Nephron (organoid): ENCODE data around the gene AK1.

Experiments used
- H3K27ac Mint-ChIP-seq, 3 experiments: 2 replicates each; pipeline ENCODE4 v1.8.0; 2020; ENCODE audit warnings: mixed read lengths in 3 of 3, mild to moderate bottlenecking in 2 of 3, moderate library complexity in 1 of 3
- H3K27me3 Mint-ChIP-seq: 2 replicates; pipeline ENCODE4 v1.8.0; 2021; ENCODE audit warnings: low read depth, mild to moderate bottlenecking, moderate library complexity, mixed read lengths
- H3K36me3 Mint-ChIP-seq: 2 replicates; pipeline ENCODE4 v1.8.0; 2020; ENCODE audit warnings: low read depth, mixed read lengths
- H3K4me1 Mint-ChIP-seq: 2 replicates; pipeline ENCODE4 v1.8.0; 2020; ENCODE audit warnings: mixed read lengths
- H3K4me3 Mint-ChIP-seq, 3 experiments: 2 replicates each; pipeline ENCODE4 v1.8.0; 2020; ENCODE audit warnings: mild to moderate bottlenecking in 3 of 3, mixed read lengths in 3 of 3, moderate library complexity in 2 of 3
- H3K9me3 Mint-ChIP-seq: 2 replicates; pipeline ENCODE4 v1.8.0; 2020; ENCODE audit warnings: mixed read lengths
- CTCF ChIP-seq, 3 experiments: fragments of 200-600 bp; sonication (generic); IDR thresholded peaks; one replicate each; pipeline ENCODE4 v1.5.0; 2021; ENCODE audit warnings: antibody characterized with exemption in 3 of 3; ENCODE audit not compliant: unreplicated experiment in 3 of 3

AK1 gene

GRCh38 chr9:127874301-127875221, 2.9 kb downstream of the AK1 start:
- Mint-ChIP-seq H3K27me3 (no peaks in the 10 kb centered on the region), H3K4me3 (peak overlapping the region; percentile 73 to 85 (median 82)), H3K36me3 (peaks cover 8% of the 10 kb centered on the region), H3K9me3 (no peaks in the 10 kb centered on the region), H3K27ac (peak overlapping the region in 2 of 3 experiments; percentile 90 to 92), H3K4me1 (peaks cover 25% of the 10 kb centered on the region)
- no peak for TF ChIP-seq CTCF (IDR thresholded peaks at IDR 0.05; ENCODE audit: unreplicated experiment in 3 of 3)

- no peak for TF ChIP-seq CTCF (IDR thresholded peaks at IDR 0.05; ENCODE audit: unreplicated experiment in 3 of 3)
- Mint-ChIP-seq H3K4me3 (no peak overlapping the region), H3K9me3 (no peaks in the 10 kb centered on the region), H3K4me1 (peaks cover 22% of the 10 kb centered on the region), H3K27ac (no peak overlapping the region), H3K27me3 (no peaks in the 10 kb centered on the region), H3K36me3 (peaks cover 8% of the 10 kb centered on the region)
Measured at GRCh38 chr9:127873886-127874285, 3.6 kb downstream of the AK1 start.

GRCh38 chr9:127873223-127873691, 4.2 kb downstream of the AK1 start:
- no peaks in the 10 kb centered on the region for H3K9me3 Mint-ChIP-seq
- no peaks in the 10 kb centered on the region for H3K27me3 Mint-ChIP-seq
- no peak for TF ChIP-seq CTCF (IDR thresholded peaks at IDR 0.05; ENCODE audit: unreplicated experiment in 3 of 3)
- H3K27ac Mint-ChIP-seq: no peak overlapping the region
- H3K36me3 Mint-ChIP-seq: peaks cover 10% of the 10 kb centered on the region
- H3K4me3 Mint-ChIP-seq: no peak overlapping the region
- peaks cover 16% of the 10 kb centered on the region for H3K4me1 Mint-ChIP-seq

GRCh38 chr9:127872369-127873222, 4.9 kb downstream of the AK1 start:
- Mint-ChIP-seq H3K36me3 (peaks cover 9% of the 10 kb centered on the region), H3K27me3 (no peaks in the 10 kb centered on the region), H3K4me1 (peaks cover 11% of the 10 kb centered on the region), H3K27ac (peak overlapping the region in 1 of 3 experiments; percentile 40), H3K4me3 (no peak overlapping the region), H3K9me3 (no peaks in the 10 kb centered on the region)
- TF ChIP-seq CTCF (IDR thresholded peaks at IDR 0.05; ENCODE audit: unreplicated experiment in 3 of 3): no peak

- Mint-ChIP-seq H3K27me3 (no peaks in the 10 kb centered on the region), H3K27ac (no peak overlapping the region), H3K4me3 (no peak overlapping the region), H3K9me3 (no peaks in the 10 kb centered on the region), H3K36me3 (peaks cover 9% of the 10 kb centered on the region), H3K4me1 (peaks cover 11% of the 10 kb centered on the region)
- TF ChIP-seq CTCF (IDR thresholded peaks at IDR 0.05; ENCODE audit: unreplicated experiment in 3 of 3): no peak
Measured at GRCh38 chr9:127871531-127871930, 5.9 kb downstream of the AK1 start.
